A673 (cell line): ENCODE measurements around the gene ATRIP. TPM values are rescaled to one million over a fixed set of nuclear protein-coding genes. Genes with fewer than 3 reads are reported as not detected.

Source experiments
- BruUV-seq: library from RNA; stranded (reverse); fragments of 400-500 nt; replicated peaks from 2 replicates; lab custom pipeline; 2021; lab: Mats Ljungman, UMichigan
- CTCF ChIA-PET: fragments of 300-600 bp; sonication (Branson Sonifier 250); formaldehyde crosslinking; loops from one replicate; lab custom pipeline; 2022; ENCODE audit warnings: antibody characterized with exemption; lab: Charles Lee
- POLR2A ChIA-PET: fragments of 300-600 bp; sonication (Branson Sonifier 250); formaldehyde crosslinking; loops from one replicate; lab custom pipeline; 2022; ENCODE audit warnings: antibody characterized with exemption; ENCODE audit not compliant: low non-redundant PET; lab: Charles Lee
- DNase-seq: peaks from one replicate; pipeline ENCODE4 v3.0.0-alpha.2; 2015; ENCODE audit warnings: low spot score
- H3K27ac ChIP-seq: fragments of 200-600 bp; sonication (generic); 2 replicates; pipeline ENCODE4 v1.5.1; 2016; ENCODE audit warnings: mixed run types, low read depth, mild to moderate bottlenecking, mixed read lengths, antibody characterized with exemption, low read length; ENCODE audit not compliant: poor library complexity, severe bottlenecking
- H3K27me3 ChIP-seq: fragments of 200-600 bp; sonication (generic); replicated peaks from 2 replicates; pipeline ENCODE4 v1.6.1; 2017; ENCODE audit warnings: mixed run types, low read depth, mild to moderate bottlenecking, mixed read lengths, antibody characterized with exemption, low read length; ENCODE audit not compliant: insufficient read depth, poor library complexity
- H3K36me3 ChIP-seq: fragments of 200-600 bp; sonication (generic); 2 replicates; pipeline ENCODE4 v1.6.1; 2016; ENCODE audit warnings: mixed run types, mild to moderate bottlenecking, mixed read lengths, antibody characterized with exemption, low read length; ENCODE audit not compliant: insufficient read depth, poor library complexity, severe bottlenecking
- H3K4me1 ChIP-seq: fragments of 200-600 bp; sonication (generic); 2 replicates; pipeline ENCODE4 v1.6.1; 2017; ENCODE audit warnings: mixed run types, mild to moderate bottlenecking, mixed read lengths, antibody characterized with exemption, low read length; ENCODE audit not compliant: insufficient read depth, poor library complexity, severe bottlenecking
- H3K4me3 ChIP-seq: fragments of 200-600 bp; sonication (generic); 2 replicates; pipeline ENCODE4 v1.5.1; 2016; ENCODE audit warnings: low read depth, mixed run types, mild to moderate bottlenecking, mixed read lengths, low read length; ENCODE audit not compliant: poor library complexity, severe bottlenecking
- H3K9me3 ChIP-seq: fragments of 200-600 bp; sonication (generic); 2 replicates; pipeline ENCODE4 v1.6.1; 2016; ENCODE audit warnings: mixed run types, low read depth, mild to moderate bottlenecking, mixed read lengths, antibody characterized with exemption, low read length; ENCODE audit not compliant: poor library complexity, severe bottlenecking
- CTCF ChIP-seq: fragments of 300-800, 200-600 bp; sonication (generic); conservative IDR thresholded peaks from 2 replicates; pipeline ENCODE4 v1.5.1; 2017; ENCODE audit warnings: low read depth, mild to moderate bottlenecking, antibody characterized with exemption, low read length, moderate library complexity, mixed read lengths
- EZH2 ChIP-seq: fragments of 200-600 bp; sonication (generic); IDR thresholded peaks from 2 replicates; pipeline ENCODE4 v1.6.1; 2017; ENCODE audit warnings: borderline replicate concordance, low read depth, mild to moderate bottlenecking, mixed read lengths, antibody characterized with exemption, low read length; ENCODE audit not compliant: poor library complexity, severe bottlenecking
- intact Hi-C: fragments of 100-400 bp; cut with micrococcal nuclease; formaldehyde crosslinking; loops from one replicate; pipeline ENCODE4 v1.10.0; 2022; ENCODE audit not compliant: unreplicated experiment
- total RNA-seq: library from RNA; stranded (reverse); gene quantifications from 2 replicates; pipeline ENCODE4 v1.2.3, GENCODE V29; 2021

ATRIP gene
- total RNA-seq, 1 experiment from 2014 or later, result 9.7 TPM

GRCh38 chr3:48402281-48402732 is 44.2 kb upstream of the ATRIP start:
- Histone ChIP-seq H3K4me3 (no peak overlapping the region), H3K4me1 (no peaks in the 10 kb centered on the region), H3K27ac (no peak overlapping the region), H3K36me3 (no peaks in the 10 kb centered on the region), H3K9me3 (no peaks in the 10 kb centered on the region), H3K27me3 (no peaks in the 10 kb centered on the region)
- BruUV-seq, result no TSS peak
- intact Hi-C loops, result loop anchor here (5.0 kb wide), 1 partner anchor 35 kb away; no protein-coding TSS in a partner anchor
- ChIA-PET POLR2A (no interaction called here), CTCF (no interaction called here)
- DNase-seq, result no peak
- no peak for TF ChIP-seq CTCF
- no peak for TF ChIP-seq EZH2

- Histone ChIP-seq H3K9me3 (no peaks in the 10 kb centered on the region), H3K4me1 (no peaks in the 10 kb centered on the region), H3K27me3 (no peaks in the 10 kb centered on the region), H3K36me3 (no peaks in the 10 kb centered on the region), H3K4me3 (no peak overlapping the region), H3K27ac (no peak overlapping the region)
- intact Hi-C loops, result loop anchor here (5.0 kb wide), 1 partner anchor 34 kb away; no protein-coding TSS in a partner anchor
- DNase-seq, result no peak
- TF ChIP-seq CTCF (no peak), EZH2 (no peak)
- POLR2A ChIA-PET, result no interaction called here
- no TSS peak for BruUV-seq
- CTCF ChIA-PET, result no interaction called here
Observed at GRCh38 chr3:48402907-48403306, 43.6 kb upstream of the ATRIP start.

GRCh38 chr3:48403533-48404439 is 42.8 kb upstream of the ATRIP start:
- no peak for DNase-seq
- H3K4me1 ChIP-seq, result no peaks in the 10 kb centered on the region
- CTCF ChIA-PET, result interaction anchor here (1.0 kb wide), 1 partner anchor 32 kb away, joined by 4 read pairs; no protein-coding TSS in a partner anchor
- intact Hi-C loops, result loop anchor here (5.0 kb wide), 1 partner anchor 34 kb away; no protein-coding TSS in a partner anchor
- H3K4me3 ChIP-seq, result no peak overlapping the region
- POLR2A ChIA-PET, result no interaction called here
- no TSS peak for BruUV-seq
- H3K27me3 ChIP-seq, result no peaks in the 10 kb centered on the region
- no peak overlapping the region for H3K27ac ChIP-seq
- TF ChIP-seq EZH2 (no peak), CTCF (no peak)
- no peaks in the 10 kb centered on the region for H3K9me3 ChIP-seq
- H3K36me3 ChIP-seq, result no peaks in the 10 kb centered on the region
